Upper lobe of right lung (tissue), 1 donor: Measurements from ENCODE around the gene PDCD5. TPM values are rescaled to one million over a fixed set of nuclear protein-coding genes. Genes with fewer than 3 reads are reported as not detected.

ENCODE experiments used
- ATAC-seq: fragments of 200-7000 bp; cut with Tn5 transposase; one replicate; pipeline ENCODE4 v1.9.1; 2020; ENCODE audit warnings: mild to moderate bottlenecking, moderate library complexity
- DNase-seq: peaks from one replicate; pipeline ENCODE4 v3.0.0-alpha.2; 2020
- H3K27ac ChIP-seq: fragments of 200-600 bp; one replicate; pipeline ENCODE4 v1.8.0; 2022
- H3K27me3 ChIP-seq: fragments of 200-600 bp; one replicate; pipeline ENCODE4 v1.8.0; 2022; ENCODE audit warnings: mild to moderate bottlenecking
- H3K36me3 ChIP-seq: fragments of 200-600 bp; one replicate; pipeline ENCODE4 v1.8.0; 2022
- H3K4me1 ChIP-seq: fragments of 200-600 bp; one replicate; pipeline ENCODE4 v1.8.0; 2022
- H3K4me3 ChIP-seq: fragments of 200-600 bp; one replicate; pipeline ENCODE4 v1.8.0; 2022; ENCODE audit warnings: mild to moderate bottlenecking
- H3K9me3 ChIP-seq: fragments of 200-600 bp; one replicate; pipeline ENCODE4 v1.8.0; 2022
- CTCF ChIP-seq: fragments of 200-600 bp; IDR thresholded peaks from one replicate; pipeline ENCODE4 v1.8.0; 2022; ENCODE audit warnings: antibody characterized with exemption
- intact Hi-C: fragments of 100-400 bp; cut with DNase I; formaldehyde crosslinking; loops from one replicate; pipeline ENCODE4 v1.11.0; 2022
- total RNA-seq: library from RNA; stranded (reverse); fragmentation: NEBNext Ultra II Directional; extraction: Animal tissue kit (Norgen Biotek cat#: 25700); gene quantifications from one replicate; pipeline ENCODE4 v1.2.1, GENCODE V29; 2021
- donor health status: DM: no; HTN: yes; CAD: no; lungs with severe emphysema.

Gene PDCD5
- total RNA-seq, 1 donor from 2014 or later: 57.7 TPM

- Histone ChIP-seq H3K27ac (no peak overlapping the region), H3K4me3 (no peak overlapping the region), H3K4me1 (no peaks in the 10 kb centered on the region), H3K27me3 (no peaks in the 10 kb centered on the region), H3K36me3 (peaks cover 96% of the 10 kb centered on the region), H3K9me3 (no peaks in the 10 kb centered on the region)
- DNase-seq (no peak), ATAC-seq (no peak)
- no peak for TF ChIP-seq CTCF
- intact Hi-C loops: no loop called here
Measured at GRCh38 chr19:32619051-32619685, 38.2 kb downstream of the PDCD5 start.

- Histone ChIP-seq H3K4me3 (no peak overlapping the region), H3K27ac (no peak overlapping the region), H3K27me3 (no peaks in the 10 kb centered on the region), H3K9me3 (no peaks in the 10 kb centered on the region), H3K36me3 (peaks cover 80% of the 10 kb centered on the region), H3K4me1 (no peaks in the 10 kb centered on the region)
- TF ChIP-seq CTCF: no peak
- intact Hi-C loops: no loop called here
- ATAC-seq: no peak
- DNase-seq: no peak
Measured at GRCh38 chr19:32622002-32622401, 41.0 kb downstream of the PDCD5 start.

- DNase-seq (no peak), ATAC-seq (no peak)
- H3K4me3 ChIP-seq: no peak overlapping the region
- peaks cover 76% of the 10 kb centered on the region for H3K36me3 ChIP-seq
- no peaks in the 10 kb centered on the region for H3K27me3 ChIP-seq
- H3K27ac ChIP-seq: no peak overlapping the region
- H3K9me3 ChIP-seq: no peaks in the 10 kb centered on the region
- intact Hi-C loops: no loop called here
- no peak for TF ChIP-seq CTCF
- no peaks in the 10 kb centered on the region for H3K4me1 ChIP-seq
Measured at GRCh38 chr19:32624410-32624809, 43.4 kb downstream of the PDCD5 start.

GRCh38 chr19:32626969-32627368 is 46.0 kb downstream of the PDCD5 start:
- intact Hi-C loops: no loop called here
- no peak for TF ChIP-seq CTCF
- Histone ChIP-seq H3K27me3 (no peaks in the 10 kb centered on the region), H3K36me3 (peaks cover 73% of the 10 kb centered on the region), H3K4me3 (no peak overlapping the region), H3K4me1 (no peaks in the 10 kb centered on the region), H3K27ac (no peak overlapping the region), H3K9me3 (no peaks in the 10 kb centered on the region)
- no peak for DNase-seq
- no peak for ATAC-seq

GRCh38 chr19:32627714-32628270 is 46.8 kb downstream of the PDCD5 start:
- Histone ChIP-seq H3K36me3 (peaks cover 64% of the 10 kb centered on the region), H3K27ac (no peak overlapping the region), H3K4me1 (no peaks in the 10 kb centered on the region), H3K9me3 (no peaks in the 10 kb centered on the region), H3K27me3 (no peaks in the 10 kb centered on the region), H3K4me3 (no peak overlapping the region)
- ATAC-seq (peak; percentile 19), DNase-seq (no peak)
- intact Hi-C loops: no loop called here
- no peak for TF ChIP-seq CTCF
